ENCODE results near the gene TBX2. TPM values are rescaled to one million over a fixed set of nuclear protein-coding genes. Genes with fewer than 3 reads are reported as not detected.
A peak's percentile ranks its signal among the peaks of the same experiment; 100 is the strongest.

Gene TBX2
- total and polyA plus RNA-seq, 2 of the 13 experiments (the other 11 are each of a cell fraction or from before 2014, with no cell fraction given), result 2.8 to 15.3 TPM

GRCh38 chr17:61416540-61417363 lies 17.1 kb downstream of the TBX2 start (continued):
- TF ChIP-seq AKNA (CRISPR knock-in tag; IDR thresholded peaks at IDR 0.05; ENCODE audit: borderline replicate concordance) (no peak), AGO1 (IDR thresholded peaks at IDR 0.05; ENCODE audit: low read depth, low read length, poor library complexity, severe bottlenecking) (peak; percentile 86), ZNF577 (CRISPR knock-in tag; IDR thresholded peaks at IDR 0.05; ENCODE audit: borderline replicate concordance, low read depth) (no peak), DR1 (CRISPR knock-in tag; IDR thresholded peaks at IDR 0.05) (no peak; the same call in 1 of the 2 replicates), WIZ (CRISPR knock-in tag; IDR thresholded peaks at IDR 0.05) (no peak), BHLHE40 (IDR thresholded peaks at IDR 0.05; ENCODE audit: low read length) (no peak; the same call in 1 of the 2 replicates), ZNF816 (CRISPR knock-in tag; IDR thresholded peaks at IDR 0.05; ENCODE audit: borderline replicate concordance) (no peak), RBM22 (optimal IDR thresholded peaks at IDR 0.05; ENCODE audit: low read length) (no peak), ZNF407 (CRISPR knock-in tag; IDR thresholded peaks at IDR 0.05; ENCODE audit: not compliant biosample characterization) (no peak), HNRNPUL1 (IDR thresholded peaks at IDR 0.05; ENCODE audit: low read depth, low read length) (no peak), MXD3 (CRISPR knock-in tag; IDR thresholded peaks at IDR 0.05) (0 out of 2 replicates have a peak, but pooled peaks have one; percentile 13), ISX (CRISPR knock-in tag; conservative IDR thresholded peaks at IDR 0.05) (no peak), ZNF362 (CRISPR knock-in tag; IDR thresholded peaks at IDR 0.05; ENCODE audit: borderline replicate concordance) (peak; percentile 58; the same call in 1 of the 2 replicates)
